IPS DF 4.7 (cell line): ENCODE data around the gene RGS12.

ENCODE experiments used
- DNase-seq: peaks from one replicate; pipeline ENCODE4 v3.0.0-alpha.2; 2013; ENCODE audit warnings: low spot score; ENCODE audit errors: extremely low read depth

Gene RGS12

DNA sequence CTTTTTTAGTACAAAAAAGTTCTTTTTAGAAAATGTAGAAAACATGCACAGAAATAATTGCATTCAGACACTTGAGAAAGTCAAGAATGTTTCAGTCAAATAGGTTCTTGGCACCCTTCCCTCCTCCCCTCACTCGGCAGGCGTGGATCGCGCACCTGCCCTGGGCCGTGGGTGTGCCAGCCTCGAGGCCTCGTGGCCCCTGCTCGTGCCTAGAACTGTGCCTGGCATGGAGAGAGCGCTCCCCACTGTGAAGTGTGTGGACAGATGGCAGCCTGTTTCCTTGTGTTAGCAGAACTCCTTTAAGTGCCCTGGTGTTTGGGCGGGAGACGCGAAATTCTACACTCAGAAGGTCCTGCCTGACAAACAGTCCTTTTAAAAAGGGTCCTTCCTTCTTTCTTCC lies 14.7 kb downstream of the RGS12 start:
- DNase-seq, result no peak

DNA sequence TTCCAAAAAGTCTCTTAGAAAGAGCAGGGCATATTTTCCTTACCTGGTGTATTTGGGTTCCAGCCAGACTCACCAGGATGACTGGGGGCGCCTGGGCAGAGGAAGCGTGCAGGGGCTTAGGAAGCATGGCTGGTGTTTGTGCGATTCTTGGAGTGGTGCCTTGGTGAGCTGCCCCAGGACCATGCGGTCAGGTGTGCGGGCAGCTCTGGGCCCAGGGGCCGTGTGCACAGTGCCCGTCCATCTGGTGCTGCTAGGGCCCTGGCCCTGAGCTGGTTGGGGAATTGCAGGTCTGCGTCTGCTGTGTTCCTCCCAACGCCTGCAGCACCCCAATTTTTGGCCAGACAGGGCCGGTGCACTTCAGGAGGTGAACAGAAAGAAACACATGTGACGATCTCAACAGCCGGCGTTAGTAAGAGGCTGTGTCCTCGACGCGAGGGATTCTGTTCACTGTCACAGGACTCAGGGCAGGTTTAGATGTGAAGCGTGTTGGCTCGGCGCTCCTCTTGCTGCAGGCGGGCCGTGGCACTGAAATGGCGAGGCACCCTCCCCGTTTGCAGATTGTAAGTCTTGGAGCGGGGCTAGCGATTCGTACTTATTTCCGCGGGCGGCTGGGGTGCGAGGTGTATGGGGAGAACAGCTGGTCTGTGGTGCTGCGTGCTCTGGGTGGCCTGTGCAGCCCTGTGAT lies 15.2 kb downstream of the RGS12 start:
- no peak for DNase-seq

DNA sequence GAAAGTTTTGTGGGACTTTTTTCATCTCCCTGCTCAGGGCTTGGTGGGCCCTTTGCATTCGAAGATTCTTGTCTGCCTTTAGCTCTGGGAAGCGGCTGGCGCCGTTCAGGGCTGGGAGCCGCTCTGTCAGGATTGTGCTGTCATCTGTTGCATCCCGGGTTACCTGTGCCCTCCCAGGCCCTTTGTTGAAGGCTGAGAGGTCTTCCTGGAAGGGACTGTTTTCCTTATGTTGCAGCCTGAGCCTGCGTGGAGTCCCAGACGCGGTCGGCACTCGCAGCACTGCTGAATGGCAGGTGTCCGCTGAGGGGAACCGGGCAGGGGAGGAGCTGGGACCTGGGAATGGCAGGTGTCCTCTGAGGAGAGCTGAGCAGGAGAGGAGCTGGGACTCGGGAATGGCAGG lies 15.9 kb downstream of the RGS12 start:
- no peak for DNase-seq

DNA sequence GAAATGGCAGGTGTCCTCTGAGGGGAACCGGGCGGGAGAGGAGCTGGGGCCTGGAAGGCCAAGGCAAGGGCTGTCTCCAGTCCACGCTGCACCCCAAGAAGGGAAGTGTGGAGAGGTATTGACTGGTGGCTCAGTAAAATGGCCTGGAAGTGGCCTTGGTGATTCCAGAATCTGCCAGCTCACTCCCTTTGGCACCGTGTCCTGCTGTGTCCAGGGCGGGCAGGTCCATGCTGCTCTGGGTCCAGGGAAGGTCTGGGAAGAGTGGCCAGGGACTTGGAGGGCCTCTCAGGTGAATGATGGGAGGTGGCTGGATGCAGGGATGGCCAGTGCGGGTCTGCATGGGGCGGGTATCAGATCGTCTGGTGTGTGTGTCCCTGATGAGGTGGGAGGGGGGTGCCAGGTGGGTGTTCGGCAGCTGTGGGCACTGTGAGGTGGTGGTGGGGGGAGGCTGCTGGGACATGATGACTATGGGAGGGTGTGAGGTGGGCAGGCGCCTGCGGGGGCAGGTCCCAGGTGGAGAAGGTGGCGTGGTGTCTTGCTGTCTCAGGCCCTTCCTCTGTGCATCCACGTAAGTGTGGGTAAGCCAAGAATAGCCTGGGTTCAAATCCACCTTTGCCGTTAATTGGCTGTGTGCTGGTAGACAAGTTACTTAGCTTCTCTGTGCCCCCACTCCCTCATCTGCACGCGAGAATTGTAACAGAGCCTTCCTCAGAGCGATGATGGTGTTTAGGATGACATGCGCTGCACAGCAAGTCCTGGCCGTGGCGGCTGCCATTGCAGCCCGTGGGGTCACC lies 17.7 kb downstream of the RGS12 start:
- no peak for DNase-seq

DNA sequence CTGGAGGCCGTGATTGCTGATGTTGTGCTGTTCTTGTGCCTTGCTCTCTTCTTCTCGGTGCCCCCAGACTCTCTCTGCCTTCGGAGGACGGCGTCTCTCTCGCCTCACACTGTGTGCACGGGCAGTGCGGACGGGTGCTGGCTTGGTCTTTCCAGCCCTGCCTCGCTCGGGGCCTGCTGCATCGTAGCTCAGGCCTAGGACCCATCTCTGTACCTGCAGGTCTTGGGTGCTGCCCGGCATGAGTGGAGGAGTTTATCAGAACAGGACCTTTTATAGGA lies 18.2 kb downstream of the RGS12 start:
- DNase-seq, result no peak

DNA sequence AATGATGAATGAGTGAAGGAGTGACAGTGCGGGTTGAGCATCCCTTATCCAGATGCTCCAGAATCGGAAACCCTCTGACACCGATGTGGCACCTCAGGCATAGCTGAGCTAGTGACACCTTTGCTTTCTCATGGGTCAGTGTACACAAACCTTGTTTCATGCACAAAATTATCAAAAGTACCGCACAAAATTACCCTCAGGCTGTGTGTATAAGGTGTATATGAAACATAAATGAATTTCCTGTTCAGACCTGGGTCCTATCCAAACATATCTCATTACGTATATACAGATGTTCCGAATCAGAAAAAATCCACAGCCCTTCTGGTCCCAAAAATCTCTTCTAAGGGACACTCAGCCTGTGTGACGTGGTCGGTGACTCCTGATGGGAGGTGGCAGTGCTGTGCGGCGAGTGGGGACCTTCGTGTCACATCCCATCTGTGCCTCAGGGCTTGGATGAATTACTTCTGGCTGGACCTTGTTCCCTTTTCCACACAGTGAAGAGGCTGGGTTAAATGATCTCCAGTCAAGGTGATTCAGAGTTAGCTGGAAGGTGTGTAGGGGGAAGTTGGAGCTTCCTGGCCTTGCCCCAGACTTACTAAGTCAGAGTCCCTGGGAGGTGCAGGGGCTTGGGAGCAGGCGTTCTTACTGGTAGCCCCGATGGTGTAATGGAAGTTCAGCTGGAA lies 18.8 kb downstream of the RGS12 start:
- no peak for DNase-seq

DNA sequence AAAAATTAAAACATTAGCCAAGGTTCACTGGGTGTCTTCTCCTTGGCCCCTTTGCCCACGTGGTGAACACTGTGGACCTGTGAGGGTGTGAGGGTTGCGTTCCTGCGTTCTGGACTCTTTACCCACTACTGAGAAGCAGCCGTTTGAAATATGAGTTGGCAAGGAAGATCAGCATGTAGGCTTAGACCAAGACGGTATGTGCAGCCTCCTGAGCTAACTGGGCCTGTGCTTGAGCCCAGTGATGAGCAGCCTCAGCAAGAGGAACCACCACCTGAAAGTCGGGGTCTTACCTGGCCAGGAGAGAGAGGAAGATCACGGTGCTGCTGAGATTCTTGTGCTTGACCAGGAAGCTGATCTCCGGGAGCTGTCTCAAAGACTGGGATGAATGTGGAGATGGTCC lies 19.5 kb downstream of the RGS12 start:
- no peak for DNase-seq

DNA sequence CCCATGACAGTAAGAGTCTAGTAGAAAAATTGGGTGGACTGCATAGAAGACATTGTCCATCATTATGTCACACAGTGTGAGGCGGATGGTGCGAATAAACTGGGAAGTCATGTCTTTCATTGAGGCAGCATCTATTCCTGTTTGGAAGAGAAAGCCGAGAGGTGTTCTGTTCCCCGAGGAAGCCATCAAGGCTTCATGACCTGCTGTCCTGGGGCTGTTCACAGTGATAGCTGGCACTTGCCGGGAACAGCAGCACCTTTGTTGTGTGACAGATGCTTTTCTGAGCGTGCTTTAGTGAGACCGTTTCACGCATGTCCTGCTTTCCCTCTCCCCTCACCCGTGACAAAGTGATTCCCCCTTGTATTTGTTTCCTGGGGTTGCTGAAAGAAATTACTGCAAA lies 20.3 kb downstream of the RGS12 start:
- no peak for DNase-seq

DNA sequence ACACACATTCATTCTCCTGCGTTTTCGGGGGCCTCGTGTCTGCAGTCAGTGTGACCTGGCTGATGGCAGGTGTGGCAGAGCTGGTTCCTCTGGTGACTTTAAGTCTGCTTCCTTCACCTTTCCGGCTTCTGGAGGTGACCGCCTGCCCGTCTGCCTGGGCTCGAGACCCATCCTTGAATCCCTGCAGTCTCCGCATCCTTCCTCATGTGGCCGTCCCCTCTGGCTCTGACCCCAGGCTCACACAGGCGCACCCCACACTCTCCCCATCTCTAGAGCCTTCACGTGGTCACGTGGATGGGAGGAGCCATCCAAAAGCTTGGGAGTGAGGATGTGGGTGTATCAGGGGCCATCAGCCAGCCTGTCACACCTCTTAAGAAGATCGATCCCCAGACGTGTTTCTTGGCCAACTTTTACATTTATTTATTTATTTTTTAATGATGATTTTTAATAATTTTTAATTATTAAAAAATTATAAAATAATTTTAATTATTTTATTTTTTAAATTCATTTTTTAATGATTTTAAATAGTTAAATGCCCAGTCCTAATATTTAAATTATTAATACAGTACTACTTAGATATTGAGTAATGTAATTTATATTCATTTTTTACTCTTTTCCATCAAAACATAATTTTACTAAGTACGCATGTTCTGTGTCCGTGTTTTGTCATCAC lies 20.9 kb downstream of the RGS12 start:
- DNase-seq, result no peak

DNA sequence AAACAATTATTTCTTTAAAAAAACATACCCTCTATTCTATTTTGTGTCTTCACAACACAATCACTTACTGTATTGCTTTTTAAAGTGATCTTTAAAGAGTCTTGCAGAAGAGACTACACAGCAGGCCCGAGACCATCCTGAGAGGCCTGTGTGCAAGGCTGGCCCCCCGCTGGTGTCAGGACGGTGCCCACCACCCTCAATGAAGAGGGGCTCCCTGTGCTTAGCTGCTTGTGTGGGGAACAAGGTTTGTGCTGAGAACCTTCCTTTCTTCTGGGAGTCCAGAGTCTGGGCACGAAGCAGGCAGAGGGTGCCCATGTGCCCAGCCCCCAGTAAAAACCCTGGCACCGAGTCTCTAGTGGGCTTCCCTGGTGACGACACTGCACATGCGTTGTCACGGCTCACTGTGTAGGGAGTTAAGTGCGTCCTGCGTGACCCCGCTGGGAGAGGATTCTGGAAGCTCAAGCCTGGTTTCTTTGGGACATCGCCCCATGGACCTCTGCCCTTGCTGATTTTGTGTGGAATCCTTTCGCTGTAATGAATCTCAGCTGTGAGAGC lies 22.0 kb downstream of the RGS12 start:
- no peak for DNase-seq

DNA sequence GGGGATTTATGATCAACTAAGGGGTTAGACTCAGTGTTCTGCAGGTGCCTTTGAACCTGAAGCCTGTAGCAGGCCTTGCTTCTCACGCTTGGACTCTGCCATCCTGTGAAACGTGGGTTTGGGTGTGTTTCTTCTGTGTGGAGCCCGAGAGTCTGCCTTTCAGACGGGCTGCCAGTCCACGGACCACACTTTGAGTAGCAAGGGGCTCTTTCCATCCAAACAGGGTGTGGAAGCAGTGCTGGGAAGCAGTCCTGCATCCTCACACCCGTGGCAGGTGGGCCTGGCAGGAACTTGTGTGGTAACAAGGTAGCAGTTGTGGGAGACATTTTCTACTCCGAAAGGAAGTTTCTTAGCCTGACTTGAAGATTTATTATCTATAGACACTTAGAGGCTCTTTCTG lies 22.7 kb downstream of the RGS12 start:
- DNase-seq, result no peak

DNA sequence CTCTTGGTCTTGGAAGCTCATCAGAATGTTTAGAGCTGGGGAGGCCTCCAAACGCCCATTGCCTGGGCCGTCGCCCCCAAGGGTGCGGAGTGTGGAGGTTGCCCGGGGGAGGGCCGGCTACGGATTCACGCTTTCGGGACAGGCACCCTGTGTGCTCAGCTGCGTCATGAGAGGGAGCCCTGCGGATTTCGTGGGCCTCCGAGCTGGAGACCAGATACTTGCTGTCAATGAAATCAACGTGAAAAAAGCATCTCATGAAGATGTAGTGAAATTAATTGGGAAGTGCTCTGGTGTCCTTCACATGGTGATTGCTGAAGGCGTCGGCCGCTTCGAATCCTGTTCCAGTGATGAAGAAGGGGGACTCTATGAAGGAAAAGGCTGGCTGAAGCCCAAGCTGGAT lies 23.3 kb downstream of the RGS12 start:
- no peak for DNase-seq

DNA sequence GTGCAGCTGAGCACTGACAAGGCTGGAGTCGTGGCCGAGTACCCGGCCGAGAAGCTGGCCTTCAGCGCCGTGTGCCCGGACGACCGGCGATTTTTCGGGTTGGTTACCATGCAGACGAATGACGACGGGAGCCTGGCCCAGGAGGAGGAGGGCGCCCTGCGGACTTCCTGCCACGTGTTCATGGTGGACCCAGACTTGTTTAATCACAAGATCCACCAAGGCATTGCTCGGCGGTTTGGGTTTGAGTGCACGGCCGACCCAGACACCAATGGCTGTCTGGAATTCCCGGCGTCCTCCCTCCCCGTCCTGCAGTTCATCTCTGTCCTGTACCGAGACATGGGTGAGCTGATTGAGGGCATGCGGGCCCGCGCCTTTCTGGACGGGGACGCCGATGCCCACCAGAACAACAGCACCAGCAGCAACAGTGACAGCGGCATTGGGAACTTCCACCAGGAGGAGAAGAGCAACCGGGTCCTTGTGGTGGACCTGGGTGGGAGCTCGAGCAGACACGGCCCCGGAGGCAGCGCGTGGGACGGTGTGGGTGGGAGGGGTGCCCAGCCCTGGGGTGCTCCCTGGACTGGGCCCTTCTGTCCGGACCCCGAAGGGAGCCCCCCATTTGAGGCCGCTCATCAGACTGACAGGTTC lies 24.3 kb downstream of the RGS12 start:
- DNase-seq, result no peak

DNA sequence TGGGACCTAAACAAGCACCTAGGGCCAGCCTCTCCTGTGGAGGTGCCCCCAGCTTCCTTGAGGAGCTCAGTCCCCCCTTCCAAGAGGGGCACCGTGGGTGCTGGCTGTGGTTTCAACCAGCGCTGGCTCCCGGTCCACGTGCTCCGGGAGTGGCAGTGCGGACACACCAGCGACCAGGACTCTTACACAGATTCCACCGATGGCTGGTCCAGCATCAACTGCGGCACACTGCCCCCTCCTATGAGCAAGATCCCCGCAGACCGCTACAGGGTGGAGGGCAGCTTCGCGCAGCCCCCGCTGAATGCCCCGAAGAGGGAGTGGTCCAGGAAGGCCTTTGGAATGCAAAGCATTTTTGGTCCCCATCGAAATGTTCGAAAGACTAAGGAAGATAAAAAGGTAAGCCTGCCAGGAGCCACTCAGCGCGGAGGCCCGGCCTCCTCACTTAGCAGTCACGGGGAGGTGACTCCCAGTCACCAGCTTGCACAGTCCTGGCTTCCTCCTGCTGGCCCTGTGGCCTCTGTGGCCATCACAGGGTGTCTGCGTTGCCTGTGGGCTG lies 24.9 kb downstream of the RGS12 start:
- no peak for DNase-seq

DNA sequence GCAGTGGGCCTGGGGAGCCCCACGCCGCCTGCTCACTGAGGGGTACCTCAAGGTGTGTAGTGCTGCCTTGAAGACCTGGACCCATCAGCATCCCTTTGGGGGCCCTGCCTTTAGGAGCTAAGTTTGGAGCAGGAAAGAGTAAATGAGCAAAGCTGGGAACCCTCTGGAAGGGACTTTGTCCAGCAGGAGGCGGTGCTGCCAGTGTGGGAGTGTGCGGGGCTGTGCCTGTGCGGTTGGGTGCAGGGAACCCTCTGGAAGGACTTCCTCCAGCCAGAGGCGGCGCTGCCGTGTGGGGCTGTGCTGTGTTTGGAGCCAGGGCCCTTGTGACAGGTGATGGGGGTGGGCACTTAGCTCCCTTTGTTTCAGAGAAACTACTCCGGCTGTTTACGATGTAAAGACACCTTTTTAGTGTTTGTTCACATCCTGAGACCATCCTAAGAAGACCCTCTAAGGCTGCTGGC lies 25.8 kb downstream of the RGS12 start:
- DNase-seq, result peak; percentile 49

DNA sequence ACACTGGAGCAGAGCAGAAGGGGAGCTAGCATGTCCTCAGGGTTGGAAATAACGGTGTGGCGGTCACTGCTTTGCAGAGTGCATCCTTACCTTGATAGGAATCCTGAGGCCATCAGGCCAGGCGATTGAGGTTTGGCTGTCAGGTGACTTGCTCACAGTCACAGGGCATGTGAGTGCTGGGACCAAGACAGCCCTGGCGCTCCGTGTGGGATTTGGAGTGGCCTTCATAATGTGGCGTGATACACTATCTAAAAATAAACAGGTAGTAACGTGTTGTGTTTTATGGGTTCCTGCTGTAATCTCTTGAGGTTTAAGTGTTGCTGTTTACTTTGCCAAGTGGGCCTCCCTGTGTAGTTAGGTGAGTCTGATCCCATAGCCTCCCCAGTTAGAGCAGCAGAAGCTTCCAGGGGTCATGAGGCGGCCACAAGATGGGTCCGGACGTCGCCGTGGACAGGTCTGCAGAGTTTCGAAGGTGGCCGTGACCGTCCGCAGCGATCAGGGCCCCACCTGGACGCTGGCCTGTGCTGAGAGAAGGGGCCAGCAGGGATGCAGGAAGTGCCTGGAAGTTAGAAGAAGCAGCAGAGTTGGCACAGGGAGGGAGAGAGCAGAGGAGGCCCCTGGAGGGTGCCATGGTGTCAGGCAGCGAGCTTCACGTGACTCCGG lies 27.7 kb downstream of the RGS12 start:
- DNase-seq, result no peak

DNA sequence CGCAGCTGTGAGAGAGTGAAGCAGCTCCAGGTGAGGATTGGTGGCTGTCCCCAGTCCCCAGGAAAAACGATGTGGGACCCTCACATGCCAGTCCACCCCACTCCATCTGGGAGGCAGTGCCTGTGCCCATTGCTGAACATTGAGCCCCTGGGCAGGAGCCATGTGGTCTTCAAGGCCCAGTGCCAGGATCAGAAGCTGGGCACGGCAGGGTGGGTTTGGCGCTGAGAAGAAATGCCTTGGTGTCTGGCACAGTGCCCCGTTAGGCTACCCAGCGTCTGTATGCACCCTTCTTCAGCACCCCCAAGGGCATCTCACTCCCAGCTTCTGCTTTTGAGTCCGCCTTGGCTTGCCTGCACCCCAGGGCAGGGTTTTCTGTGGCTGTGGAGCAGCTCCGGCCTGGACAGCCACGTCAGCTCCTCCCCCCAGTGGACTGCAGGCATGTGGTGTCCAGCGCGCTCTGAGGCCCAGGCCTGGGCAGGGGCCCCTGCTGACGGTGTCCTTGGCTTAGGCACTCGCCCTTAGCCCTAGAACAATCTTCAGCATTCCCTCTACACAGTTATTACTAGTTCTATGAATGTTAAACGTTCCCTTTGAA lies 28.6 kb downstream of the RGS12 start:
- no peak for DNase-seq

DNA sequence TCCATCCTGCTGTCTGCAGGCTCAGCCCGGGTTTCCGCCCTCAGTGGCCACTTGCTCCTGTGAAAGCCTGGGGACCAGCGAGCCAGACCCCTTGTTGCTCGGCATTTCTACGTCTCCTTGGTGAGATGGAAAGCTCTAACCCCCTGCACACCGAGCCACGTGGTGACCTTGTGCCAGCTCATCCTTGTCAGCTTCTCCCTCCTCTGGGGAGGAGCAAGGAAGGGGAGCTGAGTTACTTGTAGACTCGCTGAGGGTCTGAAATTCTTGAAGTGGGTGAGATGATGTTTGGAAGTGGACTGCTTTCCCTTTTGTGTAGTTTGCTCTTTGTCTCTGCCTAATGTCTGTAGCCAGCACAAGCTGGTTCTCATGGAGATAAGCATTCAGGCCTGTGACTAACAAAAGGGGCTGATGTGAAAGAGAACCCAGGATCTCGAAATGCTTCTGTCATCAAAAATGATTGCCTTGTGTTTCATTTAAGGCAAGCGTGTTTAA lies 29.3 kb downstream of the RGS12 start:
- DNase-seq, result no peak

DNA sequence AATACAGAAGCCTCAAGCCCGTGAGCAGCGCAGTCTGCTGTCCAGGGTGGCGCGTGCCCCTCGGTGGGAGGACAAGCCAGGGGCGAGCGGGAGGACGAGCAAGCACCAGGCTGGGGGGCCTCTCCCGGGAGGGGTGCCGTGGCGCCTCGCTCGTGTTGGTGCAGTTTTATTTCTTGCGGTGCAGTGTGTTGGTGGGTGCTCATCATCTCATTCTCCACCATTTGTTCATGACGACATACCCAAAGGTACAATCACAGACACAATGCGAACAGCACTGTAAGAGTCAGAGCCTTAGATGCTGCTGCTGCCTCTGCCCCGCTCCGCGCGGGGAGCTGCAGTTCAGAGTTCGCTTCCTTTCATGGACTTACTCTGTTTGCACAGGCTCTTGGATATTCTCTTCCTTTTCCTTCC lies 30.3 kb downstream of the RGS12 start:
- DNase-seq, result no peak
